Epithelial cell of proximal tubule (primary cell): ENCODE data around the gene ZNF17. TPM values are rescaled to one million over a fixed set of nuclear protein-coding genes. Genes with fewer than 3 reads are reported as not detected.
A peak's percentile ranks its signal among the peaks of the same experiment; 100 is the strongest.

Experiments used
- DNase-seq: peaks from one replicate; pipeline ENCODE4 v3.0.0-alpha.2; 2011; ENCODE audit warnings: low read depth
- H3K4me3 ChIP-seq: 2 replicates; pipeline ENCODE4 v1.5.1; 2011; ENCODE audit warnings: low read depth, mild to moderate bottlenecking, low read length
- CTCF ChIP-seq: conservative IDR thresholded peaks from 2 replicates; pipeline ENCODE4 v1.5.1; 2012; ENCODE audit warnings: low read depth, mild to moderate bottlenecking, low read length
- total RNA-seq: library from RNA; depleted of rRNA; stranded (reverse); fragments of >200 nt; gene quantifications from 2 replicates; pipeline ENCODE4 v1.2.3, GENCODE V29; 2015

Gene ZNF17
- total RNA-seq, 1 donor from 2014 or later = 2.5 TPM

- no peak for DNase-seq
- TF ChIP-seq CTCF = no peak
- H3K4me3 ChIP-seq = no peak overlapping the region
Observed at GRCh38 chr19:57395710-57396109, 15.3 kb upstream of the ZNF17 start.

- no peak for TF ChIP-seq CTCF
- DNase-seq = no peak
- H3K4me3 ChIP-seq = no peak overlapping the region
Observed at GRCh38 chr19:57398868-57399267, 12.1 kb upstream of the ZNF17 start.

GRCh38 chr19:57403737-57404563, 7.0 kb upstream of the ZNF17 start:
- DNase-seq = no peak
- no peak overlapping the region for H3K4me3 ChIP-seq
- no peak for TF ChIP-seq CTCF

- no peak overlapping the region for H3K4me3 ChIP-seq
- peak; percentile 90 for TF ChIP-seq CTCF
- peak; percentile 22 for DNase-seq
Observed at GRCh38 chr19:57406516-57407123, 4.3 kb upstream of the ZNF17 start.

GRCh38 chr19:57419439-57419838, 8.5 kb downstream of the ZNF17 start:
- no peak for DNase-seq
- H3K4me3 ChIP-seq = no peak overlapping the region
- TF ChIP-seq CTCF = no peak

- TF ChIP-seq CTCF = no peak
- H3K4me3 ChIP-seq = no peak overlapping the region
- DNase-seq = no peak
Observed at GRCh38 chr19:57421037-57421436, 10.1 kb downstream of the ZNF17 start.
